Urinary bladder (tissue), 4 donors: ENCODE results near the gene GPR82. TPM values are rescaled to one million over a fixed set of nuclear protein-coding genes. Genes with fewer than 3 reads are reported as not detected.
"Not testable (repeated sequence)": the region's sequence is repeated elsewhere in the genome, so short reads cannot be mapped to it uniquely, and the experiment has no call there.

Experiments
- DNase-seq: peaks from one replicate; pipeline ENCODE4 v3.0.0-alpha.2; 2015; ENCODE audit errors: extremely low spot score
- H3K27ac ChIP-seq: one replicate; pipeline ENCODE4 v1.5.1; 2013; ENCODE audit warnings: low read depth, mild to moderate bottlenecking, moderate library complexity
- H3K36me3 ChIP-seq: one replicate; pipeline ENCODE4 v1.6.1; 2013; ENCODE audit warnings: mild to moderate bottlenecking, moderate library complexity; ENCODE audit not compliant: insufficient read depth
- H3K4me1 ChIP-seq: one replicate; pipeline ENCODE4 v1.6.1; 2013; ENCODE audit warnings: mild to moderate bottlenecking, moderate library complexity; ENCODE audit not compliant: insufficient read depth
- H3K4me3 ChIP-seq: one replicate; pipeline ENCODE4 v1.5.1; 2013; ENCODE audit warnings: low read depth, low read length
- WGBS: extraction: QIAGEN DNeasy Blood & Tissue Kit; methylation state at CpG from one replicate; pipeline ENCODE4 v1.1.7; 2013; 5-methylcytosine and 5-hydroxymethylcytosine counted together
- polyA plus RNA-seq: library from polyadenylated mRNA; stranded (reverse); fragments of 200-250 nt; gene quantifications from one replicate; pipeline ENCODE4 v1.2.3, GENCODE V29; 2013
- total RNA-seq: library from RNA; depleted of rRNA; stranded (reverse); fragments of >200 nt; gene quantifications from one replicate; pipeline ENCODE4 v1.2.3, GENCODE V29; 2014
- donor health status: healthy with polysubstance abuse.
- donor health status: healthy.

Gene GPR82
- total RNA-seq = 0.26 TPM
- 0.44 TPM for polyA plus RNA-seq

- DNase-seq = no peak
- no peaks in the 10 kb centered on the region for H3K36me3 ChIP-seq
- H3K4me3 ChIP-seq = no peak within 1 kb of the TSS
- no peaks in the 10 kb centered on the region for H3K4me1 ChIP-seq
- H3K27ac ChIP-seq = no peak within 1 kb of the TSS
- WGBS = 64% methylated on average over 2 of the region's 2 CpGs
Measured at GRCh38 chrX:41723826-41724225, at the start of gene GPR82. GPR82 (plus strand) TSS chrX:41724181; CDS start chrX:41727027, 2,846 bp downstream.

- not testable (repeated sequence) for H3K36me3 ChIP-seq, DNase-seq, H3K4me3 ChIP-seq, H3K4me1 ChIP-seq, H3K27ac ChIP-seq
- 98% methylated on average over 15 of the region's 15 CpGs for WGBS
Measured at GRCh38 chrX:41676361-41676760, 47.6 kb upstream of the GPR82 start.

GRCh38 chrX:41677183-41678060 is 46.6 kb upstream of the GPR82 start:
- no peak for DNase-seq
- WGBS = 66% methylated on average over 6 of the region's 6 CpGs
- H3K36me3 ChIP-seq = no peaks in the 10 kb centered on the region
- no peak overlapping the region for H3K4me3 ChIP-seq
- H3K27ac ChIP-seq = no peak overlapping the region
- H3K4me1 ChIP-seq = no peaks in the 10 kb centered on the region

- H3K4me3 ChIP-seq = no peak overlapping the region
- DNase-seq = no peak
- H3K27ac ChIP-seq = no peak overlapping the region
- WGBS = 53% methylated on average over 3 of the region's 3 CpGs
- H3K36me3 ChIP-seq = no peaks in the 10 kb centered on the region
- no peaks in the 10 kb centered on the region for H3K4me1 ChIP-seq
Measured at GRCh38 chrX:41684138-41684537, 39.8 kb upstream of the GPR82 start.

GRCh38 chrX:41684940-41685339 is 39.0 kb upstream of the GPR82 start:
- H3K4me1 ChIP-seq = no peaks in the 10 kb centered on the region
- 97% methylated on average over 2 of the region's 2 CpGs for WGBS

GRCh38 chrX:41686788-41687187 is 37.2 kb upstream of the GPR82 start:
- Histone ChIP-seq H3K27ac (no peak overlapping the region), H3K4me3 (no peak overlapping the region), H3K4me1 (no peaks in the 10 kb centered on the region), H3K36me3 (no peaks in the 10 kb centered on the region)
- no peak for DNase-seq
- WGBS = 88% methylated on average over 4 of the region's 4 CpGs

More at GRCh38 chrX:41684940-41685339, 39.0 kb upstream of the GPR82 start:
- DNase-seq = no peak
- no peaks in the 10 kb centered on the region for H3K36me3 ChIP-seq
- no peak overlapping the region for H3K4me3 ChIP-seq
- no peak overlapping the region for H3K27ac ChIP-seq

GRCh38 chrX:41688156-41688555 is 35.8 kb upstream of the GPR82 start:
- WGBS = 68% methylated on average over 2 of the region's 2 CpGs
- Histone ChIP-seq H3K4me1 (no peaks in the 10 kb centered on the region), H3K27ac (no peak overlapping the region), H3K4me3 (no peak overlapping the region), H3K36me3 (no peaks in the 10 kb centered on the region)
- DNase-seq = no peak

GRCh38 chrX:41688835-41689234 is 35.1 kb upstream of the GPR82 start, which contains the start of gene GPR34:
GPR34 (plus strand) TSS chrX:41688973; CDS start chrX:41695634, 6,661 bp downstream.
- WGBS = 70% methylated on average over 8 of the region's 8 CpGs
- no peak within 1 kb of the TSS for H3K4me3 ChIP-seq

GRCh38 chrX:41689711-41690110 is 34.3 kb upstream of the GPR82 start:
- no peaks in the 10 kb centered on the region for H3K36me3 ChIP-seq
- H3K27ac ChIP-seq = no peak overlapping the region
- H3K4me3 ChIP-seq = no peak overlapping the region
- 76% methylated on average over 3 of the region's 3 CpGs for WGBS
- H3K4me1 ChIP-seq = no peaks in the 10 kb centered on the region
- DNase-seq = no peak

More at GRCh38 chrX:41688835-41689234, 35.1 kb upstream of the GPR82 start, which contains the start of gene GPR34:
- DNase-seq = no peak
- Histone ChIP-seq H3K36me3 (no peaks in the 10 kb centered on the region), H3K4me1 (no peaks in the 10 kb centered on the region), H3K27ac (no peak within 1 kb of the TSS)

GRCh38 chrX:41692162-41692749 is 31.7 kb upstream of the GPR82 start:
- DNase-seq = no peak
- no peak overlapping the region for H3K27ac ChIP-seq
- 67% methylated on average over 1 of the region's 1 CpG for WGBS
- no peaks in the 10 kb centered on the region for H3K36me3 ChIP-seq
- H3K4me3 ChIP-seq = no peak overlapping the region
- H3K4me1 ChIP-seq = no peaks in the 10 kb centered on the region

GRCh38 chrX:41693024-41693423 is 31.0 kb upstream of the GPR82 start:
- 96% methylated on average over 3 of the region's 3 CpGs for WGBS
- no peaks in the 10 kb centered on the region for H3K36me3 ChIP-seq
- no peak overlapping the region for H3K27ac ChIP-seq
- DNase-seq = no peak
- no peaks in the 10 kb centered on the region for H3K4me1 ChIP-seq
- no peak overlapping the region for H3K4me3 ChIP-seq

- Histone ChIP-seq H3K4me1 (no peaks in the 10 kb centered on the region), H3K27ac (no peak overlapping the region), H3K4me3 (no peak overlapping the region), H3K36me3 (no peaks in the 10 kb centered on the region)
- no peak for DNase-seq
- WGBS = 82% methylated on average over 7 of the region's 7 CpGs
Measured at GRCh38 chrX:41695426-41695825, 28.6 kb upstream of the GPR82 start.

GRCh38 chrX:41703574-41704029 is 20.4 kb upstream of the GPR82 start:
- H3K4me3 ChIP-seq = no peak overlapping the region
- H3K4me1 ChIP-seq = no peaks in the 10 kb centered on the region
- H3K36me3 ChIP-seq = no peaks in the 10 kb centered on the region
- no peak overlapping the region for H3K27ac ChIP-seq
- DNase-seq = no peak

GRCh38 chrX:41705042-41705441 is 18.9 kb upstream of the GPR82 start:
- no peak for DNase-seq
- 100% methylated on average over 1 of the region's 1 CpG for WGBS
- Histone ChIP-seq H3K4me3 (no peak overlapping the region), H3K27ac (no peak overlapping the region), H3K4me1 (no peaks in the 10 kb centered on the region), H3K36me3 (no peaks in the 10 kb centered on the region)
